22Rv1 (cell line): Measurements from ENCODE around the gene SLC2A5.

Experiments
- CTCF ChIP-seq: fragments of 450-650 bp; IDR thresholded peaks from 2 replicates; pipeline ENCODE4 v1.5.1; 2017; ENCODE audit warnings: mild to moderate bottlenecking
- ZFX ChIP-seq: fragments of 450-650 bp; IDR thresholded peaks from 2 replicates; pipeline ENCODE4 v1.6.1; 2017; ENCODE audit warnings: antibody characterized with exemption, borderline replicate concordance

- TF ChIP-seq CTCF = no peak
- no peak for TF ChIP-seq ZFX
Measured at GRCh38 chr1:9086796-9087195, 17.4 kb upstream of the SLC2A5 start.
